Non-pigmented ciliary epithelial cell (primary cell): ENCODE measurements around the gene PTPRN2.

Experiments
- DNase-seq: peaks from one replicate; pipeline ENCODE4 v3.0.0-alpha.2; 2010; ENCODE audit warnings: low read depth

Gene PTPRN2

GRCh38 chr7:157640144-157640543, 947.5 kb downstream of the PTPRN2 start:
- DNase-seq = no peak

- no peak for DNase-seq
Observed at GRCh38 chr7:157638563-157638962, 949.1 kb downstream of the PTPRN2 start.

- DNase-seq = no peak
Observed at GRCh38 chr7:157637216-157637949, 950.2 kb downstream of the PTPRN2 start.

- DNase-seq = no peak
Observed at GRCh38 chr7:157635669-157636068, 952.0 kb downstream of the PTPRN2 start.

GRCh38 chr7:157635148-157635500, 952.5 kb downstream of the PTPRN2 start:
- DNase-seq = no peak

- no peak for DNase-seq
Observed at GRCh38 chr7:157634401-157635147, 953.0 kb downstream of the PTPRN2 start.

- no peak for DNase-seq
Observed at GRCh38 chr7:157633465-157634185, 954.0 kb downstream of the PTPRN2 start.

- no peak for DNase-seq
Observed at GRCh38 chr7:157630301-157630853, 957.2 kb downstream of the PTPRN2 start.

GRCh38 chr7:157628456-157628855, 959.2 kb downstream of the PTPRN2 start:
- DNase-seq = no peak

- DNase-seq = no peak
Observed at GRCh38 chr7:157627646-157628045, 960.0 kb downstream of the PTPRN2 start.

- DNase-seq = no peak
Observed at GRCh38 chr7:157627033-157627432, 960.6 kb downstream of the PTPRN2 start.

- DNase-seq = no peak
Observed at GRCh38 chr7:157625973-157626742, 961.5 kb downstream of the PTPRN2 start.

GRCh38 chr7:157623556-157623955, 964.1 kb downstream of the PTPRN2 start:
- no peak for DNase-seq

- DNase-seq = no peak
Observed at GRCh38 chr7:157622408-157623205, 965.0 kb downstream of the PTPRN2 start.

GRCh38 chr7:157622000-157622399, 965.6 kb downstream of the PTPRN2 start:
- DNase-seq = no peak

GRCh38 chr7:157621131-157621681, 966.4 kb downstream of the PTPRN2 start:
- no peak for DNase-seq

- DNase-seq = no peak
Observed at GRCh38 chr7:157620616-157621015, 967.0 kb downstream of the PTPRN2 start.

- no peak for DNase-seq
Observed at GRCh38 chr7:157619753-157620525, 967.7 kb downstream of the PTPRN2 start.

- DNase-seq = no peak
Observed at GRCh38 chr7:157618823-157619606, 968.6 kb downstream of the PTPRN2 start.
